ENCODE results near the gene ITGB2.

- TF ChIP-seq CTCF (conservative IDR thresholded peaks at IDR 0.05; ENCODE audit: low read length) (no peak), EZH2phosphoT487 (IDR thresholded peaks at IDR 0.05; ENCODE audit: borderline replicate concordance) (no peak)
These were observed 32.4 kb upstream of the ITGB2 start for GRCh38 chr21:44952929-44953627.

All from Loucy (cell line).